Tibial artery (tissue), 4 donors: ENCODE measurements around the gene CBLN3.

Experiments used
- DNase-seq, 2 donors: peaks; one replicate each; pipeline ENCODE4 v3.0.0-alpha.2; 2019
- H3K27ac ChIP-seq, 2 donors: fragments of 200-600 bp; sonication (generic) in 1 of 2; 1 replicate in 1 of 2; 2 replicates in 1 of 2; pipeline ENCODE4 v1.5.1; 2018 to 2019; ENCODE audit warnings: mild to moderate bottlenecking in 1 of 2
- H3K27me3 ChIP-seq, 2 donors: fragments of 200-600 bp; sonication (generic) in 1 of 2; one replicate each; pipeline versions ENCODE4 v1.5.1 to v1.6.0; 2016 to 2019
- H3K36me3 ChIP-seq, 3 donors: fragments of 200-600 bp; sonication (generic) in 2 of 3; one replicate each; pipeline ENCODE4 v1.5.1; 2016 to 2019; ENCODE audit warnings: mild to moderate bottlenecking in 2 of 3
- H3K4me1 ChIP-seq, 4 donors: fragments of 200-600 bp; sonication (generic) in 2 of 4; 1 replicate in 3 of 4; 2 replicates in 1 of 4; pipeline ENCODE4 v1.5.1; 2016 to 2019
- H3K4me3 ChIP-seq, 2 donors: fragments of 200-600 bp; sonication (generic) in 1 of 2; 1 replicate in 1 of 2; 2 replicates in 1 of 2; pipeline ENCODE4 v1.5.1; 2018 to 2019; ENCODE audit warnings: mild to moderate bottlenecking in 2 of 2
- H3K9me3 ChIP-seq, 3 donors: fragments of 200-600 bp; sonication (generic) in 1 of 3; one replicate each; pipeline ENCODE4 v1.5.1; 2016 to 2019
- intact Hi-C: fragments of 100-400 bp; cut with DNase I; formaldehyde crosslinking; loops from one replicate; pipeline ENCODE4 v1.15.0; 2023; ENCODE audit warnings: low total_unique reads
- TF ChIP-seq, protein P1 (sequence below), 2 experiments: fragments of 200-600 bp in 1 of 2; fragments of 450-650 bp in 1 of 2; IDR thresholded peaks; one replicate each; pipeline ENCODE4 v1.5.1; 2017 to 2019; ENCODE audit warnings: antibody characterized with exemption in 2 of 2, mild to moderate bottlenecking in 1 of 2, moderate library complexity in 1 of 2

CBLN3 gene

DNA sequence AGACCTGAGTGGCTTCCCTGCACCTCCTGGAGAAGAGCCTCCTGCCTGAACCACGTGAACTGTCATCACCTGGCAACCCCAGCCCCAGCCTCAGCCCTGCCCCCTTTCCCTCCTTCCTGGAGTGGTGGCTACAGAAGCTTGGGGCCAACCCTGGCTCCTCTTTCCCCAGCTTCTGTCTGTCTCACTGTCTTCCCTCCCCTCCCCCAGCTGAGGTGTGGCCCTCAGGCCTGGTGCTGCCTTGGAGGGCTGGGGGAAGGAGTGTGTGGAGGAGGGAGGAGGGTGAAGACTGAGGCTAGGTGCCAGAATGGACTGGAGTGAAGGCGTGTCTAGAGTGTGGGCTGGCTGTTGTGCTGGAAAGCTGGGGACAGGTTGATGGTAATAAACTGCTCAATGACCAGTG lies 51.8 kb downstream of the CBLN3 start:
- Histone ChIP-seq H3K4me3 (no peak overlapping the region), H3K27ac (no peak overlapping the region), H3K27me3 (no peaks in the 10 kb centered on the region), H3K36me3 (peaks cover 23 to 51% (median 32%) of the 10 kb centered on the region in 3 donors), H3K4me1 (peaks cover 0 to 5% (median 2%) of the 10 kb centered on the region in 4 donors), H3K9me3 (no peaks in the 10 kb centered on the region)
- TF ChIP-seq, protein P1, sequence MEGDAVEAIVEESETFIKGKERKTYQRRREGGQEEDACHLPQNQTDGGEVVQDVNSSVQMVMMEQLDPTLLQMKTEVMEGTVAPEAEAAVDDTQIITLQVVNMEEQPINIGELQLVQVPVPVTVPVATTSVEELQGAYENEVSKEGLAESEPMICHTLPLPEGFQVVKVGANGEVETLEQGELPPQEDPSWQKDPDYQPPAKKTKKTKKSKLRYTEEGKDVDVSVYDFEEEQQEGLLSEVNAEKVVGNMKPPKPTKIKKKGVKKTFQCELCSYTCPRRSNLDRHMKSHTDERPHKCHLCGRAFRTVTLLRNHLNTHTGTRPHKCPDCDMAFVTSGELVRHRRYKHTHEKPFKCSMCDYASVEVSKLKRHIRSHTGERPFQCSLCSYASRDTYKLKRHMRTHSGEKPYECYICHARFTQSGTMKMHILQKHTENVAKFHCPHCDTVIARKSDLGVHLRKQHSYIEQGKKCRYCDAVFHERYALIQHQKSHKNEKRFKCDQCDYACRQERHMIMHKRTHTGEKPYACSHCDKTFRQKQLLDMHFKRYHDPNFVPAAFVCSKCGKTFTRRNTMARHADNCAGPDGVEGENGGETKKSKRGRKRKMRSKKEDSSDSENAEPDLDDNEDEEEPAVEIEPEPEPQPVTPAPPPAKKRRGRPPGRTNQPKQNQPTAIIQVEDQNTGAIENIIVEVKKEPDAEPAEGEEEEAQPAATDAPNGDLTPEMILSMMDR (IDR thresholded peaks at IDR 0.05) = no peak
- no peak for DNase-seq
- intact Hi-C loops = no loop called here

DNA sequence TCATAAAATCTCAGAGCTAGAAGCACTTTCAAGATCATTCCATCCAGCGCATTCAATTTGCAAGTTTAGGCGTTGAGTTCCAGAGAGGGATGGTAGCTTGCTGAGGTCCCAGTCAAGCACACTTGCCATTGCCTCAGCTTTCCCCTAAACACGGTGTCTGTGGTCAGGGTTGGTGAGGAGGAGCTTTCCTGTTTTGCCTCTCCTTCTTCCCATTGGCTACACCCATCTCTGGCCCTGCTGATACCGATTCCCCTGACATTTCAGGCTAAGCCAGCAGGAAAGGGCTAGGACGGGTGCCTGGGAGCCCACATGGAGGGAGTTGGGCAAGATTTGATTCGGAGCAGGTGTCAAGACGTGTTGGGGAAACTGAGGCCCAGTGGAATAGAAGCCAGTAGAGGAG lies 52.3 kb downstream of the CBLN3 start:
- no peak overlapping the region for H3K4me3 ChIP-seq
- no peak overlapping the region for H3K27ac ChIP-seq
- peaks cover 23 to 55% (median 38%) of the 10 kb centered on the region in 3 donors for H3K36me3 ChIP-seq
- no peaks in the 10 kb centered on the region for H3K27me3 ChIP-seq
- H3K9me3 ChIP-seq = no peaks in the 10 kb centered on the region
- peaks cover 0 to 11% (median 7%) of the 10 kb centered on the region in 4 donors for H3K4me1 ChIP-seq
- intact Hi-C loops = no loop called here
- TF ChIP-seq, protein P1 (IDR thresholded peaks at IDR 0.05) = no peak
- DNase-seq = no peak
